T-helper 9 cell (primary cell): ENCODE results near the gene GNPTG.

Experiments used
- DNase-seq: peaks from one replicate; pipeline ENCODE4 v3.0.0-alpha.2; 2020
- total RNA-seq, 2 donors: gene quantifications; one replicate each; lab custom pipeline; 2026; lab: John Stamatoyannopoulos, UW

Gene GNPTG
- 28.0 to 44.6 reads per million in 2 donors for total RNA-seq

GRCh38 chr16:1351582-1352362 is at the start of gene GNPTG, which contains the start of gene TSR3:
TSS of gene GNPTG (plus strand) at chr16:1351931. CDS start at chr16:1351966, 35 bp downstream.
TSS of gene TSR3 (minus strand) at chr16:1351878. CDS start at chr16:1351804, 74 bp downstream.
- DNase-seq, result peak; percentile 78

- no peak for DNase-seq
Observed at GRCh38 chr16:1305823-1306222, 45.9 kb upstream of the GNPTG start.

- DNase-seq, result no peak
Observed at GRCh38 chr16:1306334-1306733, 45.4 kb upstream of the GNPTG start.

- DNase-seq, result no peak
Observed at GRCh38 chr16:1308036-1308976, 43.4 kb upstream of the GNPTG start.

GRCh38 chr16:1308977-1309885 is 42.5 kb upstream of the GNPTG start, which contains the start of gene UBE2I:
TSS of gene UBE2I (plus strand) at chr16:1309636. CDS start at chr16:1314031, 4,395 bp downstream.
- peak; percentile 97 for DNase-seq

- peak; percentile 57 for DNase-seq
Observed at GRCh38 chr16:1309888-1310831, 41.6 kb upstream of the GNPTG start.

- DNase-seq, result no peak
Observed at GRCh38 chr16:1310832-1311200, 40.9 kb upstream of the GNPTG start.

GRCh38 chr16:1311212-1311737 is 40.5 kb upstream of the GNPTG start:
- DNase-seq, result no peak

DNA sequence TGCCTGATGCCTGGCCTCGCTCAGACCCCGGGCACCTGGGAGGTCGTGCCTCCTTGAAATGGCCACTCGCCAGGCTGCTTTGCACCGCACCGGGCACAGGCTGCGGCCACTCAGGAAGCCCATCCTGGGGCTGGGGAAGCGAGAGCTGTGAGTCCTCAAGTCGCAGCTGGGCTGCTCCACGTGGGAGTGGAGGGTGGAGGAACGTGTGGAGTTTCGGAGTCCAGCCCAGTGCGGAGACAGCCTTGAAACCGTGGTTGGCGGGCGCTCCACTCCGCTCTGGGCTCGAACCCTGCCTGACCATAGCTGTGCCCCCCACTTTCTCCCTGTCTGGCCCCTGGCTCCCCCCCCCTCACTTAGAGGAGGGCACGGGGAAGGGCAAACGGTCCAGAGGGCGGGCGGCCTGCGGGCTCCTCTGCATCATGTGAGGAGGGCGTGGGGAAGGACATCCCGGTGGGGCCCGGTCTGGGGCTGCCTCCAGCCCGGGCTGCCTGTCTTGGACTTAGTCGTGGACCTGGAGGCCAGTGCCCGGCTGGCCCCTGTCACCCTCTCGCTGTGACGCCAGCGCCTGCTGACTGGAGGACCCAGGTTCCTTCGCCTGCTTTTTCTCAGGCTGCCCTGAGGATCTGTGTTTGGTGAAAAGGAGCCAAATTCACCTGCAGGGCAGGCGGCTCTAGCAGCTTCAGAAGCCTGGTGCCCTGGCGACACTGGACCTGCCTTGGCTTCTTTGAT is 39.8 kb upstream of the GNPTG start:
- no peak for DNase-seq

DNA sequence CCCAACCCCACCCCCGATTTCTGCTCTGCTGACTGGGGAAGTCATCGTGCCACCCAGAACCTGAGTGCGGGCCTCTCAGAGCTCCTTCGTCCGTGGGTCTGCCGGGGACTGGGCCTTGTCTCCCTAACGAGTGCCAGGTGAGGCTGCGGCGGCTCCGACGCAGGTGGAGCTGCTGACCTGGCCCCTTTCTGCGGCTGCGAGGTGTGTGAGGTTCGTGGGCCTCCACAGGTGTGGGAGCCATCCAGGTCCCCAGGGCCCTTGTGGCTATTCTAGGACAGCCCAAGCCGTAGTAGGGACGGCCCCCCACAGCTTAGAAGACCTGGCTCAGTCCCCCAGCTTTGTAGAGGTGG is 39.3 kb upstream of the GNPTG start:
- DNase-seq, result no peak

DNA sequence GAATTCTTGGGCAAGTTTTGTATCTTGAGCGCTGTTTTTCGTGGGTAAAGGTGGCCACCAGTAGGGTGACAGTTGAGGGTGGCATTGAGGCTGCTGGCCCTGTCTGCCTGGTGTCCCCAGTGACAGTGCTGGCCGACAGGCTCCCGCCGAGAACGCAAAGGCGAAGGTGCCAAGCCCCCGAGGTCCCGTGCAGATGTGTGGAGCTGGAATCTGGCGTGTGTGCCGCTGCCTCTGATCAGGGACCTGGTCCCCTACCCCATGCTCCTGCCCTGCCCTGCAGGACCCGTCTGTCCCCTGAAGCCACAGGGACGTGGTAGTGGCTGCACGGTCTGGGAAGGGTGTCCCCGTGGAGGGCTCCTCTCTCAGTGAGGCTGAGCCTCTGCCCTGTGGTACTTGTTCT is 38.8 kb upstream of the GNPTG start:
- no peak for DNase-seq

GRCh38 chr16:1313721-1314369 is 37.9 kb upstream of the GNPTG start:
- no peak for DNase-seq

- DNase-seq, result no peak
Observed at GRCh38 chr16:1314399-1315068, 37.2 kb upstream of the GNPTG start.

- DNase-seq, result no peak
Observed at GRCh38 chr16:1315081-1316032, 36.4 kb upstream of the GNPTG start.

GRCh38 chr16:1316033-1316405 is 35.7 kb upstream of the GNPTG start:
- no peak for DNase-seq

DNA sequence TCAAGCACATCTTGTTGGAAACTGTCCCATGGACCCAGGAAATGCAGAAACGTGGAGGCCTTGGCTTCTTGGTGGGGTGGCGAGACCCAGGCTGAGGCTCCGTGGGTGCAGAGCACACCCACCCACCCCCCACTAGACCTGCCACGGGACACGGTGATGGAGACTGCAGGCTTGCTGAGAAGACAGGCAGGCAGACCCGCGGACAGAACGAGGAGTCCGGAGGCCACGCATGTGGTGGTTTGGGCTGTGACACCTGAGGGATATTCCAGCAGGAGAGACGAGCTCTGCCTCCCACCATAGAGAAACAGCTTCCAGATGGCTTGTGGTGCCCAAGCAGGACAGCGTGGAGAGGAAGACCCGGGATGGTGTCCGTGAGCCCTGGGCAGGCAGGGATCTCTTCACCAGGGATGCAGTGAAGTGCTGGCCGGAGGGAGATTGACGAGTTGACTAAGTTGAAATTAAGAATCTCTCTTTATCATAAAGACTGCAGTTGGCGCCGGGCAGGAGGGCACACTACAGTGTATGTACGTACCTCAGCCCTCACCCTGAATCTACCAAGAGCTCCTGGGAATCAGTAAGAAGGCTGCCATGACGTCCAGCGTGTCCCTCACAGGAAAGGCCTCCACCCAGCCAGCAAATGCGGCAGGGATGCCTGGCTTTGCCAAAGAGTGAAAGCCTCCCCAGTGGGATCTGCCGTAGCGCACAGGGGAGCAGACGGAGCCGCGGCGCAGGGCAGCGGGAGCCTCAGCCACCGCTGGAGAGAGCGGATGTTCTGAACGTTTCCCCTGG is 34.1 kb upstream of the GNPTG start:
- no peak for DNase-seq

- no peak for DNase-seq
Observed at GRCh38 chr16:1318268-1318545, 33.5 kb upstream of the GNPTG start.
